Body of pancreas (tissue), 4 donors: Measurements from ENCODE around the gene VAV2. TPM values are rescaled to one million over a fixed set of nuclear protein-coding genes. Genes with fewer than 3 reads are reported as not detected.
"Not testable (repeated sequence)": the region's sequence is repeated elsewhere in the genome, so short reads cannot be mapped to it uniquely, and the experiment has no call there.

Experiments used
- ATAC-seq: fragments of 150-250 bp; one replicate; pipeline ENCODE4 v1.9.1; 2016
- DNase-seq, 4 donors: peaks; one replicate each; pipeline ENCODE4 v3.0.0-alpha.2; 2019
- H3K27ac ChIP-seq, 4 donors: fragments of 200-600 bp; sonication (generic); 1 replicate in 3 of 4; 2 replicates in 1 of 4; pipeline versions ENCODE4 v1.5.1 to v1.6.1; 2016 to 2019; ENCODE audit warnings: mild to moderate bottlenecking in 1 of 4, mixed read lengths in 1 of 4, moderate library complexity in 1 of 4
- H3K27me3 ChIP-seq, 2 donors: fragments of 200-600 bp; sonication (generic); one replicate each; pipeline ENCODE4 v1.6.0; 2016; ENCODE audit warnings: mild to moderate bottlenecking in 1 of 2
- H3K36me3 ChIP-seq, 2 donors: fragments of 200-600 bp; sonication (generic); replicated peaks in 1 of 2; 2 replicates each; pipeline ENCODE4 v1.5.1; 2016; ENCODE audit warnings: low read depth in 2 of 2; ENCODE audit not compliant: insufficient read depth in 1 of 2
- H3K4me1 ChIP-seq: fragments of 200-600 bp; sonication (generic); one replicate; pipeline ENCODE4 v1.6.0; 2016
- H3K4me3 ChIP-seq, 2 donors: fragments of 200-600 bp; sonication (generic); 1 replicate in 1 of 2; 2 replicates in 1 of 2; pipeline ENCODE4 v1.5.1; 2016 to 2019
- H3K9me3 ChIP-seq, 3 donors: fragments of 200-600 bp; sonication (generic); 1 replicate in 2 of 3; 2 replicates in 1 of 3; pipeline ENCODE4 v1.5.1; 2016
- POLR2A ChIP-seq, 3 donors: fragments of 450-650 bp; IDR thresholded peaks; one replicate each; pipeline ENCODE4 v1.6.1; 2016; ENCODE audit warnings: antibody characterized with exemption in 3 of 3, mild to moderate bottlenecking in 2 of 3
- WGBS, 2 donors: methylation state at CpG; one replicate each; pipeline ENCODE4 v1.1.5; 2017; 5-methylcytosine and 5-hydroxymethylcytosine counted together
- intact Hi-C: fragments of 100-400 bp; cut with DNase I; formaldehyde crosslinking; loops from one replicate; pipeline ENCODE4 v1.15.1; 2023
- total RNA-seq, 2 donors: library from RNA; depleted of rRNA; stranded (reverse); fragments of >200 nt; gene quantifications; one replicate each; pipeline ENCODE4 v1.1.0, GENCODE V29; 2016
- TF ChIP-seq, protein P1 (sequence below), 7 experiments: fragments of 450-650 bp in 4 of 7; fragments of 200-600 bp in 3 of 7; sonication (generic) in 3 of 7; IDR thresholded peaks; one replicate each; pipeline ENCODE4 v1.5.1; 2016 to 2019; ENCODE audit warnings: antibody characterized with exemption in 7 of 7

Gene VAV2
- total RNA-seq, 2 donors from 2014 or later = 31.6 to 32.3 TPM

DNA sequence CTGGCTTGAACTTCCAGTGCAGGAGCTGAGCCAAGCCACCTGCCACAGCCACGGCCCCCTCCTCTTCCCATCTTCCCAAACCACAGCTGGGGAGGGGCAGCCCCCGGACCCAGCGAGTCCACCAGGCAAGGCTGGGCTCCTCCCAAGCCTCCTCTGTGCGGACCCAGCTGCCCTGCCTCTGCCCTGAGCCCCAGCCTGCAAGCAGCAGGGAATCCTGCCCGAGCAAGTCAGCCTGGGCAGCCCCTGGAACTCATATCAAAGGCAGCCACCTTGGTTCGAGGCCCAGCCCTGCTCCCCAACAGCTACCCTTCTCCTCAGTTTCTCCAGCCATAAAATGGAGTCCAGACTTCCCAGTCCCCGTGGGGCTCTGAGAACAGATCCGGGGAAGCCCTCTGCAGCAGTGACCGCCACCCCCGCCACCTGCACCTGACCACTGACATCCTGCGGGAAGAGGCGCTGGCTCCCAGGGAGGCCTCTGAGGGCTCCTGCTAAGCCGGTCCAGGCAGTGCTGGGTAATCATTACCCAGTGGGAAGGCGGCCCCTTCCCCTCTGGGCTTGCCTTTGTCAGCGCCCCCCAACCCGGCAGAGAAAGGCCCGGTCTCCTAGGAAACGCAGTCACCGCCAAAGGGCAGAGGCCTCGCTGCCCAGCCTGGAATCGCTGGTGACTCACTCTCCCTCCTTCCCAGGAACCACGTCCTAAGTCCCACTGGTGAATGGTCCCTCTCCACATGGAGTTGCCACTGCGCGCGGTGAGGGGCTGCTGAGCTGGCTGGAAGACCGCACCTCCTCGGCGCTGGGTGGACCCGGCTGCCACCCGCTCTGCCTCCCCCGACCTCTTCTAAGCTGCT is 1.5 kb downstream of the VAV2 start:
- peaks cover 65% of the 10 kb centered on the region for H3K4me1 ChIP-seq
- H3K9me3 ChIP-seq = no peaks in the 10 kb centered on the region
- TF ChIP-seq, protein P1, sequence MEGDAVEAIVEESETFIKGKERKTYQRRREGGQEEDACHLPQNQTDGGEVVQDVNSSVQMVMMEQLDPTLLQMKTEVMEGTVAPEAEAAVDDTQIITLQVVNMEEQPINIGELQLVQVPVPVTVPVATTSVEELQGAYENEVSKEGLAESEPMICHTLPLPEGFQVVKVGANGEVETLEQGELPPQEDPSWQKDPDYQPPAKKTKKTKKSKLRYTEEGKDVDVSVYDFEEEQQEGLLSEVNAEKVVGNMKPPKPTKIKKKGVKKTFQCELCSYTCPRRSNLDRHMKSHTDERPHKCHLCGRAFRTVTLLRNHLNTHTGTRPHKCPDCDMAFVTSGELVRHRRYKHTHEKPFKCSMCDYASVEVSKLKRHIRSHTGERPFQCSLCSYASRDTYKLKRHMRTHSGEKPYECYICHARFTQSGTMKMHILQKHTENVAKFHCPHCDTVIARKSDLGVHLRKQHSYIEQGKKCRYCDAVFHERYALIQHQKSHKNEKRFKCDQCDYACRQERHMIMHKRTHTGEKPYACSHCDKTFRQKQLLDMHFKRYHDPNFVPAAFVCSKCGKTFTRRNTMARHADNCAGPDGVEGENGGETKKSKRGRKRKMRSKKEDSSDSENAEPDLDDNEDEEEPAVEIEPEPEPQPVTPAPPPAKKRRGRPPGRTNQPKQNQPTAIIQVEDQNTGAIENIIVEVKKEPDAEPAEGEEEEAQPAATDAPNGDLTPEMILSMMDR (IDR thresholded peaks at IDR 0.05) = peak in 1 of 7 experiments; percentile 3
- TF ChIP-seq POLR2A (IDR thresholded peaks at IDR 0.05) = peak; percentile 68 to 85 (median 77)
- H3K27ac ChIP-seq = peak overlapping the region; percentile 76 to 97 (median 88)
- H3K27me3 ChIP-seq = no peaks in the 10 kb centered on the region
- no peaks in the 10 kb centered on the region for H3K36me3 ChIP-seq
- ATAC-seq (peak; percentile 47), DNase-seq (peak; percentile 82 to 93 (median 92))
- peak overlapping the region; percentile 26 to 37 for H3K4me3 ChIP-seq
- intact Hi-C loops = no loop called here
- 11 to 15% methylated on average over 8 to 31 of the region's 31 CpGs for WGBS, 2 donors

DNA sequence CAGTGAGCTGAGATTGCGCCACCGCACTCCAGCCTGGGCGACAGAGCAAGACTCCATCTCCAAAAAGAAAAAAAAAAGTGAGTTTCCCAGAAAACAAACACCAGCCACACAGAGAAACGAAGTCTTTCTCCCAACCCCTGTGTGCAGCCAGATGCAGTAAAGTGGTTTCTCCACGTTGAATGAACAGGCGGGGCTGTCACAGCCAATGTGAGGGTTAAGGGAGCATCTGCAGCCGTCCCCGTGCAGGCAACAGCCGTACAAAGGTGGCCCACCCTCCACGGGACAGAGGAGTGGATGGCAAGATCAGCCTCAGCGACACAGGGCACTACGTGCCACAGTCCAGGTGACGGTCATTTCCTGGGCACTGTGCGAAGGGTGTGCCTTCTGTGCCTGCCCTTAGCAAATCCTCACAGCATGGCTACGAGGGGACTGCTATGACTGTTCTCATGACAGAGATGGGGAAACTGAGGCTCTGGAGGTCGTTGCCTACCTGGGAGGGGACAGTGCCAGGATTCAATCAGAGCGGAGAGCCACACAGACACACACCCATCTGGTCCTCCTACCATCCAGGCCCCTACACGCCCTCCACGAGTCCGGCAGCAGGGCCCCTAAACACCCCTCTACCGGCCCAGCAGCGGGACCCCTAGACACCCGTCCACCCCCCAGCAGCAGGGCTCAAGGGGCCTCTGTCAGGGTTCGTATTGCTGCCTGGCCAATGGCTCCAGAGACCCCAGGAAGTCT is 2.3 kb downstream of the VAV2 start:
- TF ChIP-seq, protein P1 (IDR thresholded peaks at IDR 0.05) = no peak
- TF ChIP-seq POLR2A (IDR thresholded peaks at IDR 0.05) = no peak
- no peak for DNase-seq
- 37 to 38% methylated on average over 19 to 23 of the region's 24 CpGs for WGBS, 2 donors

DNA sequence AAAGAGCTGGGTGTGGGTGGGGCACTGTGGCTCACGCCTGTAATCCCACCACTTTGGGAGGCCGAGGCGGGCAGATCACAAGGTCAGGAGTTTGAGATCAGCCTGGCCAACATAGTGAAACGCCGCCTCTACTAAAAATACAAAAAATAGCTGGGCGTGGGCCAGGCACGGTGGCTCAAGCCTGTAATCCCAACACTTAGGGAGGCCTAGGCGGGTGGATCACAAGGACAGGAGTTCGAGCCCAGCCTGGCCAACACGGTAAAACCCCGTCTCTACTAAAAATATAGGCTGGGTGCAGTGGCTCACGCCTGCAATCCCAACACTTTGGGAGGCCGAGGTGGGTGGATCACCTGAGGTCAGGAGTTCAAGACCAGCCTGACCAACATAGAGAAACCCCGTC is 3.4 kb downstream of the VAV2 start:
- Histone ChIP-seq H3K27ac (peak overlapping the region in 2 of 4 donors; percentile 38 to 43), H3K4me1 (peaks cover 76% of the 10 kb centered on the region)
- intact Hi-C loops, H3K27me3 ChIP-seq, H3K4me3 ChIP-seq, H3K9me3 ChIP-seq, ATAC-seq, DNase-seq, H3K36me3 ChIP-seq: not testable (repeated sequence)
- 72 to 79% methylated on average over 14 of the region's 14 CpGs for WGBS, 2 donors

More for the DNA sequence above, 2.3 kb downstream of the VAV2 start:
- Histone ChIP-seq H3K4me1 (peaks cover 73% of the 10 kb centered on the region), H3K9me3 (no peaks in the 10 kb centered on the region), H3K36me3 (no peaks in the 10 kb centered on the region), H3K27ac (peak overlapping the region; percentile 76 to 97 (median 88)), H3K4me3 (no peak overlapping the region), H3K27me3 (no peaks in the 10 kb centered on the region)
- intact Hi-C loops = no loop called here
- ATAC-seq = no peak

DNA sequence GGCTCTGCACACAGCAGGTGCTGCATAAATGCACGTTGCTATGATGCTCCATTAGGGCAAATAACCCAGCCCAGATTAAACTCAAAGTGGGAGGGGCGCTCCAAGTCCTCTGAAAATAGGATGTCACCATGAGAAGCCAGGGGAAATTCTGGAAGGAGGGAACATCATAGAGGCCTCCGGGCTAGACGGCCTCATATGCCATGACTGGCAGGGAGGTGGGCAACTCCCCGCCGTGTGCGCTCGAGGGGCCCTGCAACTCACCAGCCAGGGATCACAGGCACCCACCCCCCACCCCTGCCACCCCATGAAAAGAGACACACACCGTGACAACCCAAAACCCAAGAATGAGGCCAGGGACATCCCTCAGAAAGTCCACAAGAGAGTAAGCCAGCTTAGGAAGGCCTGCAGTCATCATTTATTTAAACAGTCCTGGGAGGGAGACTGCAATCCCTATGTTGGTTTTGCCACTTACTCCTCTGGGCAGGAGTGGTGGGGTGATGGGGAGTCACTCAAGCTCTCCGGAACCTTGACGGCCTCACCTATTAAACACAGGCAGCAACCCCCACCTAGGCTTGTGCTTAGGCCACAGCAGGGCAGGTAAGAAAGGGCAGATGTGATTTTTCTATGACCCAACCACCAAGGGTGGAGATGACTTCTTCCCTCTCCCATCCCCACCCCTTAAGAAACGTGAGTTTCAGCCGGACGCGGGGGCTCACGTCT is 4.0 kb downstream of the VAV2 start:
- Histone ChIP-seq H3K4me1 (peaks cover 70% of the 10 kb centered on the region), H3K9me3 (no peaks in the 10 kb centered on the region), H3K4me3 (no peak overlapping the region), H3K36me3 (no peaks in the 10 kb centered on the region), H3K27me3 (no peaks in the 10 kb centered on the region), H3K27ac (peak overlapping the region in 2 of 4 donors; percentile 38 to 43)
- intact Hi-C loops = no loop called here
- no peak for ATAC-seq
- 69 to 75% methylated on average over 13 to 16 of the region's 16 CpGs for WGBS, 2 donors
- TF ChIP-seq, protein P1 (IDR thresholded peaks at IDR 0.05) = no peak
- TF ChIP-seq POLR2A (IDR thresholded peaks at IDR 0.05) = no peak
- peak in 1 of 4 donors; percentile 46 for DNase-seq

DNA sequence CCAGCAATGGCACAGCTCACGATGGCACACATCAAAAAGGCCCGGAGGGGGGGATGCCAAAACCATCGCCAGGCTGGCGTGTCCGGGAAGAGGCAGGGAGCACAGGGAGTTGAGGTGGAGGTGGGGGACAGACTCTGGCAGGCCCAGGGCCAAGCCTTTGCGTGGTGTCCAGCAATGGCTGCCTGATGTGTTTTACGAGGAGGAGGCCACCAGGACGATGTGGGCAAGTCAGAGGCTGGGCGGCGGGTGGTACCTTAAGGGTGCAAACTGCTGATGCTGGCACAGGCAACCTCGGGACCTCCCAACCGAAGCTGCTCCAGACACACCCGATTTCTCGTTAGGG is 4.7 kb downstream of the VAV2 start:
- DNase-seq (no peak), ATAC-seq (no peak)
- TF ChIP-seq, protein P1 (IDR thresholded peaks at IDR 0.05) = no peak
- no peak for TF ChIP-seq POLR2A (IDR thresholded peaks at IDR 0.05)

More for the DNA sequence above, 4.7 kb downstream of the VAV2 start:
- H3K36me3 ChIP-seq = no peaks in the 10 kb centered on the region
- H3K9me3 ChIP-seq = no peaks in the 10 kb centered on the region
- H3K4me3 ChIP-seq = no peak overlapping the region
- peaks cover 69% of the 10 kb centered on the region for H3K4me1 ChIP-seq
- 82 to 85% methylated on average over 14 of the region's 14 CpGs for WGBS, 2 donors
- intact Hi-C loops = no loop called here
- peak overlapping the region in 1 of 4 donors; percentile 29 for H3K27ac ChIP-seq
- no peaks in the 10 kb centered on the region for H3K27me3 ChIP-seq
